Stimulated activated CD8-positive, alpha-beta memory T cell treated with anti-CD3 and anti-CD28 coated beads, Interleukin-4, amount 100 ng/mL, for 48 hours (primary cell): Measurements from ENCODE around the gene EDN1.
A peak's percentile ranks its signal among the peaks of the same experiment; 100 is the strongest.

Experiments
- DNase-seq: peaks from one replicate; pipeline ENCODE4 v3.0.0-alpha.2; 2020

Gene EDN1

GRCh38 chr6:12270551-12271230 is 19.5 kb upstream of the EDN1 start:
- DNase-seq, result no peak

GRCh38 chr6:12271594-12271993 is 18.6 kb upstream of the EDN1 start:
- DNase-seq, result no peak

DNA sequence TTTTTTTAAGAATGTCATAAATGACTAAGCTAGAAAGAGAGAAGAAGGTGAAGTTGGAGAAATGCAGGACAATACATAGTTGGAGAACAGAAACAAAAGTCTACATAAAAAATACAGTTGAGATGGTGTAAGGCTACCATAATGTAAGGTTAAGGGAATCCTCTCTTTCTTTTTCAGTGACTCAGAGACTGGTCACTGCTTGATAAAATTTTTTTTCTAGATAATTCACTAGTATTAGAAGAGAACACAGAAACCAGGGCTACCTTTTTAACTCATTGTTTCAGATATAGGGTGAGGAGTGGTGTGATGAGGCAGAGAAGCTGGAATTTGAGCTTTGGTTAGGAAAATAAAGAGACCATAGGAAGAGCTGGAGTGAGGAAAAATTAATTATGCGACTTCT is 18.2 kb upstream of the EDN1 start:
- DNase-seq, result no peak

GRCh38 chr6:12275107-12275506 is 15.1 kb upstream of the EDN1 start:
- DNase-seq, result no peak

DNA sequence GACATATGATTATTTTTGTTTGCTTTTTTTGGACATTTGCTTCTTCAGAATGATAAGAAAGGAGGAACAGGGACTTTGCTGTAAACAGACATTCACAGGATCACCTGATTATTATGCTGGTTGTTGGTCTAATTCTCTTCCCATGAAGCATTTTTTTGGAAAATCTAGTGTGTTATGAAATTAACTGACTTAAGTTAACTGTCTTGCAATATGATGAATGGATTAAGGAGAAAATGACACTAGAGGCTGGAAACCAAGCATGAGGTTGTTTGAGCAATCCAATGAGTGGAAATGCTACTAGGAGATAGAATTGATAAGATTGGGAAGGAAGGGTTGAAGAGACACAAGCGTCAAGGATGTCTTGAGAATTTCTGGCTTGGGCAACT is 13.2 kb upstream of the EDN1 start:
- DNase-seq, result no peak

DNA sequence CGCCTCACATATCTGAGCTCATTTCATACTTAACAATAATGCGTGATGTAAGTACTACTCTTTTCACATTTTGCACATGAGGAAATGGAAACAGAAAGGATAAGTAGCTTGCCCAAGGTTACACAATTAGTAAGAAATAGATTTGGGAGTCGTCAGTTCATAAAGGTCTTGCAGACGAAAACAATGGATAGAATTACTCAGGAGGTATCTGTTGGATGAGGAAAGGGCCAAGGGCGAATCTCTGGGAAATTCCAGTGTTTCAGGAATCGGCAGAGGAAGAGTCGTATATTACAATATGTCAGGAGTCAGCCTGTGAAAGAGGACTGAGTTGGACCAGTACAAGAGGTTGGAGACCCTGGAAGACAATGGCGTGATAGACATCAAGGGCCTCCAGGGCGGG is 12.8 kb upstream of the EDN1 start:
- no peak for DNase-seq

- no peak for DNase-seq
Measured at GRCh38 chr6:12278915-12279314, 11.2 kb upstream of the EDN1 start.

DNA sequence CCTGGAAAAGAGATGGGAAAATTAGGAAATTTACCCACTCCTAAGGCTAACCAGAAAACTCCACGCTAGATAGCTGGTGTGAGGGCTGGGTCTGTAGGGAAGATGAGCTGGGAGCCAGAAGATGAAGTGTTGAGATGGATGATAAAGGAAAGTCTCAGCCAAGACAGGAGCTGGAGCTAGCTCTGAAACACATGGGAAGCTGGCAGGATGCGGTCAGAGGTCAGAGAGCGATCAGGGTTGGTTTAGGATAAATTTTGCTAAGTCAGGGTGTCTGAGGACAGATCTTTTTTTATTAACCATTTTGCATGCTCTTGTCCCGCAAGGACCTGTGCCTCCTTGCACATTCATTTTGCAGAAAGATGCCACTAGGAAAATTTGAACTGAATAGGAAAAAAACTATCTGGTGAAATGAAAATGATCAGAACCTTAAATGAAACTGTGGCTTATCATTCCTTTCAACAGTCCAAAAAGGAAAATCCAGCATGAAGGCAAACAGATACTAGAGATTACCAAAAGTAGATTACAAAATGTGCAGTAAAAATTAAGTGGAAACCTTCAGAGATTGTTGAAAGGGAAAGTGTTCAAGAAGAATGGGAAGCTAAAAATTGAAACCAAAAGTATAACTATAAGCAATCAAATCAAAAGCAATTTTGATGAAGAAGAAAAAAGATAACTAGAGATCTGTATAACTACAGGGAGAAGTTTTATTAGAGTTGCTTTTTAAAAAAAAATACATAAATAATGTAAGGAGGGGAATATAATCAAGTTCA is 10.7 kb upstream of the EDN1 start:
- no peak for DNase-seq

DNA sequence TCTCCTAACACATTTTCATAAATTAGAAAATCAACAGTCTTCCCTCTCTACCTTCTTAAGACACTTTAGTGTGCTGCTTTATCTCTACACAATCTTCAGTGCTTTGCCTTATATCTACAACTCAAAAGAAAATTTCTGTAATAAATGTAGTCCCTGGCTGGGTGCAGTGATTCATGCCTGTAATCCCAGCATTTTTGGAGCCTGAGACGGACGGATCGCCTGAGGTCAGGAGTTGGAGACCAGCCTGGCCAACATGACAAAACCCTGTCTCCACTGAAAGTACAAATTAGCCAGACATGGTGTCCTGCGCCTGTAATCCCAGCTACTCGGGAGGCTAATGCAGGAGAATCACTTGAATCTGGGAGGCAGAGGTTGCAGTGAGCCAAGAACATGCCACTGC is 9.7 kb upstream of the EDN1 start:
- DNase-seq, result no peak

- DNase-seq, result no peak
Measured at GRCh38 chr6:12280902-12281301, 9.3 kb upstream of the EDN1 start.

DNA sequence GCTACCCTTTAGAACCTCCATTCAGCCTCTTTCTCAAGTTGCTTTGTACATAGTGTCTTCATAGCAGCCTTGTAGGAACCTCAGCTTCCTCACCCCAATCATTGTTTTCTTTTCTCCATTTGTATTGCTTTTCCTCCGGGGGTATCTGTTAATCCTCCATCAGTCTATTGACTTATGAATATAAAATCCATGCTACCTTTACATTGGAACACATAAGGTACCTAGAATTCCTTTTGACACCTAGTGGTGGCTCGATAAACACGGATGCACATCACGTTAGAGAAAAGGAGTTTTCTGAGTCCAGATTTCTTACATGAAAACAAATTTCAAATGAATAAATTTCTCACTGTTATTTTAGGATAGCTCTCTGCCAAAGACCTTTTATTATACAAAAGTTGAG is 6.3 kb upstream of the EDN1 start:
- DNase-seq, result no peak

- DNase-seq, result no peak
Measured at GRCh38 chr6:12286373-12287110, 3.6 kb upstream of the EDN1 start.

- DNase-seq, result no peak
Measured at GRCh38 chr6:12288211-12288618, 1.9 kb upstream of the EDN1 start.

DNA sequence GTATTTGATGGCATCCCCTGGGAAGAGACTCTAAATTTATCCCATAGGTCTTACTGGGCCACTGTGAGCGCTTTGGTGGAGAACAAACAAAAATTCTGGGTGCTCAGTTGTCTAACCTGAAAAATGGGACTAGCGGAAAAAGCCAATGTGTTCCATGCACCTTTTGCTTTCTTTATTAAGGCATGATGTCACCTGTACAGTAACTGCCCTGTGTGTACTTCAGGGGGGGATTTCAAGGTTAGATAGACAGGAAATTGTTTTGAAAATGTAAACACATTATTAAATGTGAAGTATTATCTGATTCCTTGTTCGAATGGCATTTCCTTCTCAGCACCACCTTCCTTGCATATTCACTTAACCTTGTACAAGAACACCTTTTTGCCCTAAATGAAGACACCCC is 1.2 kb upstream of the EDN1 start:
- no peak for DNase-seq

- DNase-seq, result peak; percentile 74
Measured at GRCh38 chr6:12289365-12289919, 719 bp upstream of the EDN1 start.

DNA sequence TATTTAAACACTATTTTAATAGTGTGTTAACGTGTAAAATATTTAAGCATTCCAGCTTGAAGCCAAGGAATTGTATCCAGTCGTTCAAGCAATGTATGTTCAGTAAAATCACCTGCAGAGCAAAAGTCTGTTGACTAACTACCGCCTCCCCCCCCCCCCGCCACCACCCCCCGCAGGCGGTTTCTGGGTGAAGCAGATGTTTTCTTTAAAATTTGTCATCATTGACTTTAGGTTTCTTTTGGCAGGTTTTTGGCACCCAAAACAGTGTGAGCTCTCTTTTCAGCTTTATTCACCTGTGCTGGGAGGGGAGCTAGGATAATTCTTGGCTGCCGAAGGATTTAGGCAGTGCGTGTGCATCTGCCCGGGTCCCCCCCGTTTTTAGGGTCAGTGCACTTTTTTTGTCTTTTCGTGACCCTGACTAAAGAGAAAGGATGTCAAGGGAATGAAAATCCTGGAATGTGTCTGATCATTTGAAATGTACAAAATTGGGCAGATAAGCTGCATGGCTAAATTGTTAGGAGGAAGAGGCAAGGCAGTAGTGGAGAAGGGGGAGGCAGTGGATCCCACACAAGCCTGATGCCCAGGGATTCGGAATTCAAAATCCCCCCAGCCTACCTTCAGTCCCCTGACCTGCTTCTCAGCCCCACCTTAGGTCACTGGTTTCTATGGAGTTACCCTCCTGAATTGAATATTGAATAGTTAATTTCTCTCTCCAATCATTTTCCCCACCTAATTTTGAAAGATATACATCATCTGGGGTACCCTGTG is 1.1 kb downstream of the EDN1 start:
- DNase-seq, result no peak

DNA sequence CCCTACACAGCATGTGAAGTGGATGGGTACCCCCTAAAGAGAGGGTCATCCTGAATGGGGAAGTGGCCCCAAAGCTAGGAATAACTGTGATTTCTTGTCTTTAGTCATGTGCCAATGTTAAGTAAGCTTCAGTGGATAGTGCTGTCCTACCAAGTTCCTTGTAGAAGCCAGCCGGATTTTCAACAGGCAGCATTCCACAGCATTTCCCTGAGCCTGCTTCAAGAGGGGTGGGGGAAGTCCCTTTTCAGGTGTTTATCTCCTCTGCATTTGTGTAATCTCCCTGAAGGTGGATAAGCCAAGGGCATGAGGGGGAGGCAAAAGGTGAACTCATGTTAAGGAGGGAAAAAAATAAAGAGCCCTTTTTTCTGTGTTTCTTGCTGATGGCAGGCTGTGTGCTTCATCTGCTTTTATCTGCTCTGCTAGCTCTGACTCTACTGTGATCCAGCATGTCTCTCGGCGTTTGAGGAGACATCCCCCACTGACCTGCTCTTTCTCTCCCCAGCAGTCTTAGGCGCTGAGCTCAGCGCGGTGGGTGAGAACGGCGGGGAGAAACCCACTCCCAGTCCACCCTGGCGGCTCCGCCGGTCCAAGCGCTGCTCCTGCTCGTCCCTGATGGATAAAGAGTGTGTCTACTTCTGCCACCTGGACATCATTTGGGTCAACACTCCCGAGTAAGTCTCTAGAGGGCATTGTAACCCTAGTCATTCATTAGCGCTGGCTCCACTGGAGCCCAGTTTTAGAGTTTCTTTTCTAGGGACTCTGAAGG is 1.9 kb downstream of the EDN1 start:
- DNase-seq, result no peak

- no peak for DNase-seq
Measured at GRCh38 chr6:12293235-12293930, 3.2 kb downstream of the EDN1 start.

DNA sequence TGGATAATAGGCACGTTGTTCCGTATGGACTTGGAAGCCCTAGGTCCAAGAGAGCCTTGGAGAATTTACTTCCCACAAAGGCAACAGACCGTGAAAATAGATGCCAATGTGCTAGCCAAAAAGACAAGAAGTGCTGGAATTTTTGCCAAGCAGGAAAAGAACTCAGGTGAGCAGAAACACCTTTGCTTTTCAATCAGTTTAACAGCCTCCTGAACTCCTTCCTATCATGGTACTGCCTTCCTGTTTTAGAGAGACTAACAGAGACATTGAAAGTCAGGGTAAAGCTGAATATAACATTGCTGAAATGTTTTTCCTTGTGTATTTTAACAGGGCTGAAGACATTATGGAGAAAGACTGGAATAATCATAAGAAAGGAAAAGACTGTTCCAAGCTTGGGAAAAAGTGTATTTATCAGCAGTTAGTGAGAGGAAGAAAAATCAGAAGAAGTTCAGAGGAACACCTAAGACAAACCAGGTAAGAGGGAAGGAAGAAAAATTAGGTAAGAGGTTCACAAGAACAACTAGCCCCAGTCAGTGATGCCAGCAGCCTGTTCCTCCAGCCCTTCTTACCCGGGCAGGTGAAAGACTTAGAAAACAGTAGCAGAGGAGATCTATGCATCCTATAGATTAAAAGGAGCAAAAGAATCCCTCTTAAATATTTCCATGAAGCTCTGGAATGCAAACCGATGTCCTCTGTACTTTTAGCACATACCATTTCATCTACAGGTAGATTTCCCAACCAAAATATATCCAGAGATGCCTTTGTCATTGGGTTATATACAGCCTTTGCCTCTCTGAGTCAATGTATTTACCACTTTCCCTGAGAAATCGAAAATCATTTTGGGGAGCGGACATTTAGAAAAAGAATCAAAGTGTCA is 4.0 kb downstream of the EDN1 start:
- no peak for DNase-seq

- DNase-seq, result no peak
Measured at GRCh38 chr6:12294851-12295536, 4.8 kb downstream of the EDN1 start.
